PC-3 (cell line): ENCODE results near the gene NR1I3. TPM values are rescaled to one million over a fixed set of nuclear protein-coding genes. Genes with fewer than 3 reads are reported as not detected.

Experiments used
- ATAC-seq: fragments of 200-7000 bp; cut with Tn5 transposase; 2 replicates; pipeline ENCODE4 v1.9.1; 2020; ENCODE audit warnings: mild to moderate bottlenecking, moderate library complexity
- BruUV-seq: library from RNA; stranded (reverse); fragments of 400-500 nt; replicated peaks from 2 replicates; lab custom pipeline; 2021; lab: Mats Ljungman, UMichigan
- CTCF ChIA-PET: fragments of 300-600 bp; sonication (Branson Sonifier 250); formaldehyde crosslinking; loops from one replicate; lab custom pipeline; 2022; ENCODE audit warnings: antibody characterized with exemption; lab: Charles Lee
- POLR2A ChIA-PET: fragments of 300-600 bp; sonication (Branson Sonifier 250); formaldehyde crosslinking; loops from one replicate; lab custom pipeline; 2022; ENCODE audit warnings: antibody characterized with exemption; ENCODE audit not compliant: unreplicated experiment; lab: Charles Lee
- DNase-seq: peaks from one replicate; pipeline ENCODE4 v3.0.0-alpha.2; 2015
- H2AFZ ChIP-seq: fragments of 300-600 bp; sonication (generic); 2 replicates; pipeline ENCODE4 v1.6.0; 2016; ENCODE audit warnings: antibody characterized with exemption, low read length
- H3F3A ChIP-seq: fragments of 300-600 bp; sonication (generic); one replicate; pipeline ENCODE4 v1.6.0; 2017; ENCODE audit warnings: antibody characterized with exemption, low read length, control low read depth, mild to moderate bottlenecking; ENCODE audit not compliant: unreplicated experiment
- H3K27ac ChIP-seq: fragments of 300-600 bp; sonication (generic); 2 replicates; pipeline ENCODE4 v1.5.1; 2016; ENCODE audit warnings: mild to moderate bottlenecking, low read length
- H3K27me3 ChIP-seq: fragments of 300-600 bp; sonication (generic); 2 replicates; pipeline ENCODE4 v1.6.1; 2016; ENCODE audit warnings: low read length, mixed read lengths
- H3K36me3 ChIP-seq: fragments of 300-600 bp; sonication (generic); 2 replicates; pipeline ENCODE4 v1.6.1; 2016; ENCODE audit warnings: low read depth, mixed run types, low read length, mixed read lengths
- H3K4me1 ChIP-seq: fragments of 300-600 bp; sonication (generic); 2 replicates; pipeline ENCODE4 v1.5.1; 2016; ENCODE audit warnings: low read length; ENCODE audit not compliant: insufficient read depth
- H3K4me2 ChIP-seq: fragments of 300-600 bp; sonication (generic); 2 replicates; pipeline ENCODE4 v1.6.0; 2016; ENCODE audit warnings: low read length
- H3K4me3 ChIP-seq: fragments of 300-600 bp; sonication (generic); 2 replicates; pipeline ENCODE4 v1.5.1; 2016; ENCODE audit warnings: mild to moderate bottlenecking, low read length, mixed read lengths
- H3K79me2 ChIP-seq: fragments of 300-600 bp; sonication (generic); 2 replicates; pipeline ENCODE4 v1.6.1; 2017; ENCODE audit warnings: low read length, mixed read lengths
- H3K9ac ChIP-seq: fragments of 300-600 bp; sonication (generic); 2 replicates; pipeline ENCODE4 v1.6.0; 2016; ENCODE audit warnings: mild to moderate bottlenecking, low read length
- H3K9me2 ChIP-seq: fragments of 300-600 bp; sonication (generic); replicated peaks from 2 replicates; pipeline ENCODE4 v1.6.1; 2016; ENCODE audit warnings: mixed run types, low read length, mixed read lengths
- H3K9me3 ChIP-seq: fragments of 300-600 bp; sonication (generic); 2 replicates; pipeline ENCODE4 v1.6.1; 2016; ENCODE audit warnings: low read length, mixed read lengths
- H4K20me1 ChIP-seq: fragments of 300-600 bp; sonication (generic); 2 replicates; pipeline ENCODE4 v1.6.1; 2016; ENCODE audit warnings: low read length, mixed read lengths
- CTCF ChIP-seq: fragments of 300-600 bp; sonication (generic); conservative IDR thresholded peaks from 2 replicates; pipeline ENCODE4 v1.5.1; 2017; ENCODE audit warnings: antibody characterized with exemption, low read depth, mild to moderate bottlenecking, low read length
- EZH2 ChIP-seq: fragments of 300-600 bp; sonication (generic); IDR thresholded peaks from one replicate; pipeline ENCODE4 v1.6.1; 2017; ENCODE audit warnings: antibody characterized with exemption, mild to moderate bottlenecking, low read length; ENCODE audit not compliant: unreplicated experiment
- EZH2phosphoT487 ChIP-seq: fragments of 300-600 bp; sonication (generic); IDR thresholded peaks from 2 replicates; pipeline ENCODE4 v1.6.1; 2018; ENCODE audit warnings: mild to moderate bottlenecking, antibody characterized with exemption, low read length, borderline replicate concordance
- intact Hi-C: fragments of 100-400 bp; cut with micrococcal nuclease; formaldehyde crosslinking; loops from 2 replicates; pipeline ENCODE4 v1.9.0; 2023
- total RNA-seq: library from RNA; depleted of rRNA; stranded (reverse); fragments of >200 nt; gene quantifications from 2 replicates; pipeline ENCODE4 v1.2.3, GENCODE V29; 2014

The NR1I3 gene
- total RNA-seq, 1 experiment from 2014 or later = not detected

GRCh38 chr1:161229896-161230295 is 8.1 kb downstream of the NR1I3 start:
- H3K9me3 ChIP-seq = no peaks in the 10 kb centered on the region
- DNase-seq = no peak
- no peaks in the 10 kb centered on the region for H4K20me1 ChIP-seq
- no peak overlapping the region for H2AFZ ChIP-seq
- no peak overlapping the region for H3K9ac ChIP-seq
- no peak for ATAC-seq
- CTCF ChIA-PET = interaction anchor here (0.8 to 1.8 kb wide), 3 partner anchors 84 to 152 kb away, joined by 3 to 9 read pairs (median 8); partner anchors contain the start of gene SDHC
- H3K27me3 ChIP-seq = no peaks in the 10 kb centered on the region
- no peaks in the 10 kb centered on the region for H3K9me2 ChIP-seq
- H3K36me3 ChIP-seq = peaks cover 22% of the 10 kb centered on the region
- TF ChIP-seq EZH2 (no peak), CTCF (peak; percentile 47; the same call in 1 of the 2 replicates), EZH2phosphoT487 (no peak)
- POLR2A ChIA-PET = no interaction called here
- no peak overlapping the region for H3K4me3 ChIP-seq
- TSS peak; percentile 1 for BruUV-seq
- intact Hi-C loops = no loop called here
- H3K4me1 ChIP-seq = peaks cover 23% of the 10 kb centered on the region
- H3K4me2 ChIP-seq = no peak overlapping the region
- H3K79me2 ChIP-seq = peaks cover 16% of the 10 kb centered on the region
- H3F3A ChIP-seq = no peaks in the 10 kb centered on the region
- H3K27ac ChIP-seq = no peak overlapping the region

GRCh38 chr1:161228032-161228431 is 10.0 kb downstream of the NR1I3 start:
- ChIA-PET CTCF (interaction anchor here (0.6 to 3.0 kb wide), 2 partner anchors 146 to 155 kb away, joined by 3 to 29 read pairs; no protein-coding TSS in a partner anchor), POLR2A (interaction anchor here (0.7 kb wide), 1 partner anchor 87 kb away, joined by 5 read pairs; no protein-coding TSS in a partner anchor)
- Histone ChIP-seq H3K9ac (0 out of 2 replicates have a peak overlapping the region, but pooled peaks have one; percentile 80), H3F3A (no peaks in the 10 kb centered on the region), H2AFZ (no peak overlapping the region), H3K27ac (no peak overlapping the region), H3K4me1 (peaks cover 26% of the 10 kb centered on the region), H3K4me3 (peak overlapping the region; percentile 79), H3K79me2 (peaks cover 16% of the 10 kb centered on the region), H3K4me2 (peak overlapping the region; percentile 82), H3K9me3 (no peaks in the 10 kb centered on the region), H3K9me2 (no peaks in the 10 kb centered on the region), H3K36me3 (peaks cover 22% of the 10 kb centered on the region), H3K27me3 (no peaks in the 10 kb centered on the region), H4K20me1 (no peaks in the 10 kb centered on the region)
- no peak for DNase-seq
- ATAC-seq = no peak
- intact Hi-C loops = no loop called here
- BruUV-seq = no TSS peak
- no peak for TF ChIP-seq EZH2
- TF ChIP-seq CTCF = no peak
- TF ChIP-seq EZH2phosphoT487 = no peak

- Histone ChIP-seq H3K4me1 (peaks cover 26% of the 10 kb centered on the region), H3F3A (no peaks in the 10 kb centered on the region), H3K36me3 (peaks cover 22% of the 10 kb centered on the region), H3K4me2 (peak overlapping the region; percentile 82), H3K4me3 (peak overlapping the region; percentile 79), H3K9ac (peak overlapping the region; percentile 80), H3K9me2 (no peaks in the 10 kb centered on the region), H3K27ac (peak overlapping the region; percentile 33), H4K20me1 (no peaks in the 10 kb centered on the region), H2AFZ (peak overlapping the region; percentile 85), H3K79me2 (peaks cover 16% of the 10 kb centered on the region), H3K9me3 (no peaks in the 10 kb centered on the region), H3K27me3 (no peaks in the 10 kb centered on the region)
- TF ChIP-seq CTCF = peak; percentile 99
- no peak for TF ChIP-seq EZH2phosphoT487
- TF ChIP-seq EZH2 = no peak
- ChIA-PET CTCF (interaction anchor here (0.6 to 3.0 kb wide), 5 partner anchors 64 to 156 kb away, joined by 3 to 39 read pairs (median 29); no protein-coding TSS in a partner anchor), POLR2A (interaction anchor here (0.7 kb wide), 1 partner anchor 88 kb away, joined by 5 read pairs; no protein-coding TSS in a partner anchor)
- peak; percentile 85 for DNase-seq
- intact Hi-C loops = loop anchor here (1.0 to 2.0 kb wide), 4 partner anchors 64 to 155 kb away; partner anchors contain the start of gene SDHC
- BruUV-seq = no TSS peak
- peak; percentile 65 for ATAC-seq
Measured at GRCh38 chr1:161227196-161227871, 10.7 kb downstream of the NR1I3 start.
